ENCODE results near the gene SEM1. TPM values are rescaled to one million over a fixed set of nuclear protein-coding genes. Genes with fewer than 3 reads are reported as not detected.

The SEM1 gene
- polyA plus RNA-seq, 1 experiment, result 153 TPM

DNA sequence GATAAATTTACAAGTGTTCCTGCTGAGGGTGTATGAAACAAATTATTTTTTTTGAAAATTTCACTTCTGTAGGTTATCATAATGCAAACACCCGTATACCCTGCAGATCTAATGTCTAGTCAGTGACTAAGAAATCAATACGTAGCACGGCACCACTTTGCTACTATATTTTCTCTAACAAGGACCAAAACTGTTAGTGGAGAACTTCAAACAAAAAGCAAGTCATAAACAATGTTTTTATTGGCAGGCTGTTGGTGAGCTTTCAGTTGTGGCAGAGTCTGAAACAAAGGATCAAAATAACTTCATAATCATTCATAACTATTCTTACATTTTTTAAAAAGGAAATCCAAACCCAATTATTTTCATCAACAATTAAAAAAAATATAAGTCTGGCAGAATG, 11.8 kb downstream of the SEM1 start:
- no peaks in the 10 kb centered on the region for H3K27me3 ChIP-seq (ENCODE audit: control insufficient read depth, insufficient read depth, low read length)
- CTCF ChIA-PET, result interaction anchor here (1.6 kb wide), 1 partner anchor 10 kb away, joined by 4 read pairs; no protein-coding TSS in a partner anchor
- POLR2A ChIA-PET, result no interaction called here
- H3K4me3 ChIP-seq (ENCODE audit: low read depth, low read length), result no peak overlapping the region
- H3K27ac ChIP-seq (ENCODE audit: low read depth, low read length), result no peak overlapping the region
- DNase-seq (ENCODE audit: low read depth, low spot score), result no peak
- no peaks in the 10 kb centered on the region for H3K9me3 ChIP-seq (ENCODE audit: control insufficient read depth, insufficient read depth, low read length)
- TF ChIP-seq CTCF (IDR thresholded peaks at IDR 0.05; ENCODE audit: low read depth, low read length), result no peak

- Histone ChIP-seq H3K27ac (ENCODE audit: low read depth, low read length) (no peak overlapping the region), H3K4me3 (ENCODE audit: low read depth, low read length) (no peak overlapping the region), H3K9me3 (ENCODE audit: control insufficient read depth, insufficient read depth, low read length) (no peaks in the 10 kb centered on the region), H3K27me3 (ENCODE audit: control insufficient read depth, insufficient read depth, low read length) (no peaks in the 10 kb centered on the region)
- DNase-seq (ENCODE audit: low read depth, low spot score), result no peak
- CTCF ChIA-PET, result no interaction called here
- POLR2A ChIA-PET, result no interaction called here
- TF ChIP-seq CTCF (IDR thresholded peaks at IDR 0.05; ENCODE audit: low read depth, low read length), result no peak
These were observed 14.1 kb downstream of the SEM1 start for GRCh38 chr7:96695581-96695980.

DNA sequence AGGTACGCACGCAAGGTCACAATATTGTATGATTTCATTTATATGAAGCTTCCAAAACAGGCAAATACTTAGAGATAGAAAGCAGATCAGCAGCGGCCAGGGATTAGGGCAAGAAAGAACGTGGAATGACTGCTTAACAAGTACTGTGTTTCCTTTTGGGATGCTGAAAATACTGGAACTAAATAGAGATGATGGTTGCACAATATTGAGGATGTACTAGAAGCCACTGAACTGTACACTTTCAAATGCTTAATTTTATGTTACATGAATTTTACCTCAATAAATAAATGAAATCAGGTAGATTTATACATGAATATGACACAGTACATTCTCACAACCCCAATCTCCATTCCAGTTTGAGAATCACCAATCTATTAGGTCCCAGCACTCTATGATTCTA, 15.6 kb downstream of the SEM1 start:
- CTCF ChIA-PET, result interaction anchor here (0.8 kb wide), 1 partner anchor 278 kb away, joined by 3 read pairs; no protein-coding TSS in a partner anchor
- H3K27ac ChIP-seq (ENCODE audit: low read depth, low read length), result no peak overlapping the region
- H3K27me3 ChIP-seq (ENCODE audit: control insufficient read depth, insufficient read depth, low read length), result no peaks in the 10 kb centered on the region
- no peak for TF ChIP-seq CTCF (IDR thresholded peaks at IDR 0.05; ENCODE audit: low read depth, low read length)
- POLR2A ChIA-PET, result no interaction called here
- no peaks in the 10 kb centered on the region for H3K9me3 ChIP-seq (ENCODE audit: control insufficient read depth, insufficient read depth, low read length)
- DNase-seq (ENCODE audit: low read depth, low spot score), result no peak
- no peak overlapping the region for H3K4me3 ChIP-seq (ENCODE audit: low read depth, low read length)

DNA sequence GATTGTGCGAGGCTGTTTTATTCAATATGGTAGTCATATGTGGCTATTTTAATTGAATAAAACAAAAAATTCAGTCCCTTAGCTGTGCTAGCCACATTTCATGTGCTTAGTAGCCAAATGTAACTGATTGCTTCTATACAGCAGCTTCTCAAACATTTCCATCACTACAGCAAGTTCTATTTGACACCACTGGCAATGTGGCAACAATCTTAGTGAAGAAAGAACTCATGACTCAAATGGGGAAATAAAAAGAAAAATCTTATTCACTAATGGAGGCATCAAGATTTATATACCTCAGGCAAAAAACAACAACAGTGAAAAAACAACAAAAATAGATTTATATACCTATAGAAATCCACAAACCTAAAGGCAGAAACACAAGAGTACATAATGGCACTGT, 17.9 kb downstream of the SEM1 start:
- CTCF ChIA-PET, result no interaction called here

GRCh38 chr7:96689414-96689813, 20.2 kb downstream of the SEM1 start:
- no peak for DNase-seq (ENCODE audit: low read depth, low spot score)
- H3K4me3 ChIP-seq (ENCODE audit: low read depth, low read length), result no peak overlapping the region
- H3K9me3 ChIP-seq (ENCODE audit: control insufficient read depth, insufficient read depth, low read length), result no peaks in the 10 kb centered on the region
- H3K27ac ChIP-seq (ENCODE audit: low read depth, low read length), result no peak overlapping the region
- ChIA-PET CTCF (no interaction called here), POLR2A (no interaction called here)
- no peak for TF ChIP-seq CTCF (IDR thresholded peaks at IDR 0.05; ENCODE audit: low read depth, low read length)
- no peaks in the 10 kb centered on the region for H3K27me3 ChIP-seq (ENCODE audit: control insufficient read depth, insufficient read depth, low read length)

More for the DNA sequence above, 17.9 kb downstream of the SEM1 start:
- POLR2A ChIA-PET, result no interaction called here
- TF ChIP-seq CTCF (IDR thresholded peaks at IDR 0.05; ENCODE audit: low read depth, low read length), result no peak
- Histone ChIP-seq H3K9me3 (ENCODE audit: control insufficient read depth, insufficient read depth, low read length) (no peaks in the 10 kb centered on the region), H3K4me3 (ENCODE audit: low read depth, low read length) (no peak overlapping the region), H3K27me3 (ENCODE audit: control insufficient read depth, insufficient read depth, low read length) (no peaks in the 10 kb centered on the region), H3K27ac (ENCODE audit: low read depth, low read length) (no peak overlapping the region)
- no peak for DNase-seq (ENCODE audit: low read depth, low spot score)
